Neural progenitor cell (in vitro differentiated cells): ENCODE data around the gene L3MBTL3. TPM values are rescaled to one million over a fixed set of nuclear protein-coding genes. Genes with fewer than 3 reads are reported as not detected.

Experiments
- DNase-seq: peaks from one replicate; pipeline ENCODE4 v3.0.0-alpha.2; 2016; ENCODE audit warnings: low spot score
- H2AFZ ChIP-seq: fragments of 200-600 bp; sonication (generic); replicated peaks from 2 replicates; pipeline ENCODE4 v1.6.1; 2016; ENCODE audit warnings: antibody characterized with exemption
- H3F3A ChIP-seq: fragments of 200-600 bp; sonication (generic); 2 replicates; pipeline ENCODE4 v1.6.1; 2016; ENCODE audit warnings: antibody characterized with exemption, low read depth
- H3K27ac ChIP-seq: fragments of 200-600 bp; sonication (generic); 2 replicates; pipeline ENCODE4 v1.5.1; 2016; ENCODE audit warnings: mild to moderate bottlenecking
- H3K27me3 ChIP-seq: fragments of 200-600 bp; sonication (generic); 2 replicates; pipeline ENCODE4 v1.6.1; 2016; ENCODE audit warnings: mild to moderate bottlenecking, moderate library complexity
- H3K36me3 ChIP-seq: fragments of 200-600 bp; sonication (generic); 2 replicates; pipeline ENCODE4 v1.5.1; 2016
- H3K4me1 ChIP-seq: fragments of 200-600 bp; sonication (generic); 2 replicates; pipeline ENCODE4 v1.6.1; 2016; ENCODE audit warnings: mixed run types
- H3K4me2 ChIP-seq: fragments of 200-600 bp; sonication (generic); 2 replicates; pipeline ENCODE4 v1.6.1; 2016
- H3K4me3 ChIP-seq: fragments of 200-600 bp; sonication (generic); 2 replicates; pipeline ENCODE4 v1.5.1; 2016
- H3K79me2 ChIP-seq: fragments of 200-600 bp; sonication (generic); 2 replicates; pipeline ENCODE4 v1.6.1; 2016; ENCODE audit warnings: low read depth
- H3K9ac ChIP-seq: fragments of 200-600 bp; sonication (generic); 2 replicates; pipeline ENCODE4 v1.6.1; 2016
- H3K9me3 ChIP-seq: fragments of 200-600 bp; sonication (generic); 2 replicates; pipeline ENCODE4 v1.5.1; 2016; ENCODE audit warnings: low read depth
- H4K20me1 ChIP-seq: fragments of 200-600 bp; sonication (generic); 2 replicates; pipeline ENCODE4 v1.6.1; 2016; ENCODE audit warnings: low read depth
- H3K27ac Mint-ChIP-seq: 3 replicates; pipeline ENCODE4 v1.8.0; 2021; ENCODE audit warnings: mixed read lengths
- H3K27me3 Mint-ChIP-seq: 2 replicates; pipeline ENCODE4 v1.8.0; 2022; ENCODE audit warnings: low read depth, mild to moderate bottlenecking, inconsistent platforms, moderate library complexity, mixed read lengths; ENCODE audit not compliant: insufficient read depth
- H3K36me3 Mint-ChIP-seq: 3 replicates; pipeline ENCODE4 v1.8.0; 2021; ENCODE audit warnings: mixed read lengths
- H3K4me1 Mint-ChIP-seq: 3 replicates; pipeline ENCODE4 v1.8.0; 2021; ENCODE audit warnings: mixed read lengths
- H3K4me3 Mint-ChIP-seq: 3 replicates; pipeline ENCODE4 v1.8.0; 2021; ENCODE audit warnings: mild to moderate bottlenecking, moderate library complexity, mixed read lengths
- H3K9me3 Mint-ChIP-seq: 3 replicates; pipeline ENCODE4 v1.8.0; 2020; ENCODE audit warnings: mixed read lengths
- EZH2 ChIP-seq: fragments of 200-600 bp; sonication (generic); IDR thresholded peaks from 2 replicates; pipeline ENCODE4 v1.6.1; 2017; ENCODE audit warnings: antibody characterized with exemption, mild to moderate bottlenecking, moderate library complexity
- EZH2phosphoT487 ChIP-seq: fragments of 200-600 bp; sonication (generic); IDR thresholded peaks from 2 replicates; pipeline ENCODE4 v1.6.1; 2017; ENCODE audit warnings: antibody characterized with exemption
- total RNA-seq: library from RNA; depleted of rRNA; stranded (reverse); fragments of >200 nt; gene quantifications from 2 replicates; pipeline ENCODE4 v1.2.3, GENCODE V29; 2015; ENCODE audit warnings: low replicate concordance
- TF ChIP-seq, protein P1 (sequence below): fragments of 200-600 bp; sonication (generic); IDR thresholded peaks from 2 replicates; pipeline ENCODE4 v1.5.1; 2017; ENCODE audit warnings: antibody characterized with exemption, mild to moderate bottlenecking

Gene L3MBTL3
- total RNA-seq, 1 donor from 2014 or later, result 22.2 TPM

DNA sequence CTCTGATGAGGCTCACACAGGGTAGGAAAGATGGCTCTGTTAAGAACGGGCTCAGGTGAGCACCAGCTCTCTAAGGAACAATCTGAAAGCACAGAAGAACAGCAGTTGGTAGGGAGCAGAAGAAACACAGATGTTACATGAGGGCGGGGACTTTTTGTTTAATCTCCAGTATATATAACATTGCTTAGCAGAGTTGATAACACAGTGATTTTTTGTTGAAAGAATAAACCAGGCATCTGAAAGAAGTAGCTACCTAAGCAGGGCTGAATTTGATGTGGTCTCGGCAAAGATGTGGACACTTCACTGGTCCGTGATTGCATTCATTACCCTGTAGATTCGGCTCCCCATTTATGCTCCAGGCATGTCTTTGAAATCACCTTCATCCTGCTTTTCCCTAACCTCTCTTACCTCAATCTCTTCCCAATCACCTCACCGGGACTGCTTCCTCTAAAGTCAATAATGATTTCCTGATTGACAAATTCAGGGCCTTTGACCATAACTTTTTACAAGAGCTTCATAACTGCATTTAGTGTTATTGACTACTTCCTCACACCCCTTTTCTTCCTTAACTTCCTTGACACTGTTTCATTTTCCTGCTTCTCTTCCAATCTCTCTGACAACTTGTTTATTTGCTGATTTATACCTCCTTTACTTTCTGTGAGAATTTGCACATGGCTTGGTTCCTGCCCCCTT lies 170.0 kb downstream of the L3MBTL3 start:
- Histone ChIP-seq H3K9ac (no peak overlapping the region), H3F3A (no peaks in the 10 kb centered on the region), H3K9me3 (no peaks in the 10 kb centered on the region), H4K20me1 (no peaks in the 10 kb centered on the region), H3K79me2 (no peaks in the 10 kb centered on the region), H3K27ac (no peak overlapping the region), H3K36me3 (no peaks in the 10 kb centered on the region), H3K4me2 (no peak overlapping the region), H2AFZ (no peak overlapping the region), H3K4me3 (no peak overlapping the region), H3K27me3 (no peaks in the 10 kb centered on the region), H3K4me1 (no peaks in the 10 kb centered on the region)
- Mint-ChIP-seq H3K4me3 (no peak overlapping the region), H3K27ac (no peak overlapping the region), H3K27me3 (peaks cover 5% of the 10 kb centered on the region), H3K9me3 (peaks cover 16% of the 10 kb centered on the region), H3K4me1 (peaks cover 3% of the 10 kb centered on the region), H3K36me3 (peaks cover under 1% of the 10 kb centered on the region)
- TF ChIP-seq EZH2 (no peak), EZH2phosphoT487 (no peak)
- TF ChIP-seq, protein P1, sequence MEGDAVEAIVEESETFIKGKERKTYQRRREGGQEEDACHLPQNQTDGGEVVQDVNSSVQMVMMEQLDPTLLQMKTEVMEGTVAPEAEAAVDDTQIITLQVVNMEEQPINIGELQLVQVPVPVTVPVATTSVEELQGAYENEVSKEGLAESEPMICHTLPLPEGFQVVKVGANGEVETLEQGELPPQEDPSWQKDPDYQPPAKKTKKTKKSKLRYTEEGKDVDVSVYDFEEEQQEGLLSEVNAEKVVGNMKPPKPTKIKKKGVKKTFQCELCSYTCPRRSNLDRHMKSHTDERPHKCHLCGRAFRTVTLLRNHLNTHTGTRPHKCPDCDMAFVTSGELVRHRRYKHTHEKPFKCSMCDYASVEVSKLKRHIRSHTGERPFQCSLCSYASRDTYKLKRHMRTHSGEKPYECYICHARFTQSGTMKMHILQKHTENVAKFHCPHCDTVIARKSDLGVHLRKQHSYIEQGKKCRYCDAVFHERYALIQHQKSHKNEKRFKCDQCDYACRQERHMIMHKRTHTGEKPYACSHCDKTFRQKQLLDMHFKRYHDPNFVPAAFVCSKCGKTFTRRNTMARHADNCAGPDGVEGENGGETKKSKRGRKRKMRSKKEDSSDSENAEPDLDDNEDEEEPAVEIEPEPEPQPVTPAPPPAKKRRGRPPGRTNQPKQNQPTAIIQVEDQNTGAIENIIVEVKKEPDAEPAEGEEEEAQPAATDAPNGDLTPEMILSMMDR, result no peak
- DNase-seq, result no peak

DNA sequence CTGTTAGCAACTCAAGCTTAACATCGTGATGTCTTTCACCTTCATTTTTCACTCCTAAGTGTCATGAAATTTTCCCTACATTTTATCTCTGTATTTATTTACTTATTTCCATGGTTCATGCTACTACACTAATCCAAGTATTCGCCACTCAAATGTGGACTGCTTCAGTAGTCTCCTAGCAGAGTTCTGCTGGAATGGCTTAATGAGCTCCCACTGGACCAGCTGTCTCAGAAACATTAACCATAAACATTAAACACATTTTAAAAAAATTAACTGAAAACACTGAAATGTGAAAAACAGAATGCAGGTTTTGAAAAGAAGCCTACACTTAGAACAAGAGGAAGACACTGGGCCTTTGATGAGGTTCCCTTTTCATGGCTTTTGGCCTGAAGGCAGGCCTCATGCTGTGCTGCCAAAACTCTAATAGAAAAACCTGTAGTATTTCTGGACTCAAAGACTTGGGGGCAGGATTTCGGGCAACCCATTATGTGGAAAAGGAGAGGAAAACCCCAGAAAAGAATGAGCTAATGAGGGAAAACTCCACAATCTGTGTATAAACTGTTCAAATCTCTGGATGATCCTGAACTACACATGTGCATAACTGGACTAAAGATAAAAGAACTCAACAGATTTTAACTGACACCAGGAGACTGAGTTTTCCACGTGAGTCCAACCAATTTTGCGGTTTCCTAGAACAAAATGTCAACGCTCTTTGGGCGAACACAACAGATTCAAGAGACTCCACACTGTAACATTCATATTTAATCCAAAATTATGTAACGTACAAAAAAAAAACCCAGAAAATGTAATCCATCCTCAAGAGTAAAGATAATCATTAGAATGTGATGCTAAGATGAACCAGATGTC lies 171.4 kb downstream of the L3MBTL3 start:
- Mint-ChIP-seq H3K4me3 (no peak overlapping the region), H3K36me3 (peaks cover 2% of the 10 kb centered on the region), H3K27ac (no peak overlapping the region), H3K4me1 (peaks cover 3% of the 10 kb centered on the region), H3K27me3 (peaks cover 5% of the 10 kb centered on the region), H3K9me3 (peaks cover 21% of the 10 kb centered on the region)
- H3K79me2 ChIP-seq, result no peaks in the 10 kb centered on the region
- H2AFZ ChIP-seq, result no peak overlapping the region
- H3K27me3 ChIP-seq, result no peaks in the 10 kb centered on the region
- TF ChIP-seq EZH2phosphoT487, result no peak
- TF ChIP-seq, protein P1, result no peak
- TF ChIP-seq EZH2, result no peak
- H3K4me2 ChIP-seq, result no peak overlapping the region
- H3K9me3 ChIP-seq, result no peaks in the 10 kb centered on the region
- no peak overlapping the region for H3K4me3 ChIP-seq
- DNase-seq, result no peak
- H4K20me1 ChIP-seq, result no peaks in the 10 kb centered on the region
- no peaks in the 10 kb centered on the region for H3K4me1 ChIP-seq
- H3K9ac ChIP-seq, result no peak overlapping the region
- no peaks in the 10 kb centered on the region for H3F3A ChIP-seq
- H3K36me3 ChIP-seq, result no peaks in the 10 kb centered on the region
- no peak overlapping the region for H3K27ac ChIP-seq

Other genes starting within 250 kb of the L3MBTL3 start
- not detected in 2 replicates for gene TMEM244, start 157.3 kb upstream of the L3MBTL3 start, total RNA-seq
- 0.19 and 2.0 TPM in 2 replicates for gene SAMD3, start 204.4 kb downstream of the L3MBTL3 start, total RNA-seq